Lung (tissue), 12 donors: ENCODE data around the gene SLC2A4. TPM values are rescaled to one million over a fixed set of nuclear protein-coding genes. Genes with fewer than 3 reads are reported as not detected.

Source experiments
- ATAC-seq: fragments of 200-7000 bp; cut with Tn5 transposase; one replicate; pipeline ENCODE4 v1.9.1; 2020; ENCODE audit warnings: moderate number of reproducible peaks; ENCODE audit not compliant: insufficient read depth, low FRiP score
- DNase-seq, 3 donors: peaks; one replicate each; pipeline ENCODE4 v3.0.0-alpha.2; 2013 to 2017
- H3K27ac ChIP-seq, 2 donors: one replicate each; pipeline ENCODE4 v1.5.1; 2013; ENCODE audit warnings: mild to moderate bottlenecking in 2 of 2, moderate library complexity in 2 of 2, control low read depth in 1 of 2, inconsistent platforms in 1 of 2, low read depth in 1 of 2, low read length in 1 of 2
- H3K27me3 ChIP-seq, 3 donors: one replicate each; pipeline ENCODE4 v1.5.1; 2013; ENCODE audit warnings: low read length in 2 of 3; ENCODE audit not compliant: control insufficient read depth in 3 of 3, insufficient read depth in 3 of 3
- H3K36me3 ChIP-seq, 4 donors: one replicate each; pipeline ENCODE4 v1.5.1; 2013; ENCODE audit warnings: low read length in 4 of 4, mild to moderate bottlenecking in 1 of 4, moderate library complexity in 1 of 4; ENCODE audit not compliant: control insufficient read depth in 4 of 4, insufficient read depth in 4 of 4
- H3K4me1 ChIP-seq, 5 donors: one replicate each; pipeline ENCODE4 v1.5.1; 2013; ENCODE audit warnings: low read length in 5 of 5, mild to moderate bottlenecking in 2 of 5, moderate library complexity in 1 of 5; ENCODE audit not compliant: control insufficient read depth in 5 of 5, insufficient read depth in 5 of 5
- H3K4me3 ChIP-seq: one replicate; pipeline ENCODE4 v1.5.1; 2013; ENCODE audit warnings: mild to moderate bottlenecking, control low read depth, moderate library complexity
- H3K9ac ChIP-seq, 2 donors: one replicate each; pipeline ENCODE4 v1.5.1; 2013; ENCODE audit warnings: low read length in 2 of 2, control low read depth in 1 of 2; ENCODE audit not compliant: insufficient read depth in 1 of 2
- H3K9me3 ChIP-seq, 4 donors: one replicate each; pipeline ENCODE4 v1.5.1; 2013; ENCODE audit warnings: low read length in 3 of 4, mild to moderate bottlenecking in 1 of 4, moderate library complexity in 1 of 4; ENCODE audit not compliant: control insufficient read depth in 4 of 4, insufficient read depth in 3 of 4
- CTCF ChIP-seq: IDR thresholded peaks from 2 replicates; pipeline ENCODE4 v1.5.1; 2012; ENCODE audit warnings: mild to moderate bottlenecking; ENCODE audit errors: control extremely low read depth, extremely low read depth
- WGBS, 2 donors: extraction: QIAGEN DNeasy Blood & Tissue Kit; methylation state at CpG; one replicate each; pipeline ENCODE4 v1.1.7; 2013; 5-methylcytosine and 5-hydroxymethylcytosine counted together
- polyA plus RNA-seq, 2 donors: library from polyadenylated mRNA; stranded (reverse); fragments of 200-250 nt; gene quantifications; one replicate each; pipeline ENCODE4 v1.2.1, GENCODE V29; 2013
- total RNA-seq, 2 donors: library from RNA; depleted of rRNA in 1 of 2; stranded (reverse); fragments of >200 nt in 1 of 2; gene quantifications; one replicate each; pipeline ENCODE4 v1.2.1, GENCODE V29; 2014 to 2021
- donor health status: control.
- donor health status: control.
- donor health status: Bipolar disorder and iron deficiency.
- donor health status: healthy.
- donor health status: DM: yes; HTN: yes; CAD: no.

SLC2A4 gene
- total and polyA plus RNA-seq, 4 donors: 1.1 to 2.0 (median 1.2) TPM

DNA sequence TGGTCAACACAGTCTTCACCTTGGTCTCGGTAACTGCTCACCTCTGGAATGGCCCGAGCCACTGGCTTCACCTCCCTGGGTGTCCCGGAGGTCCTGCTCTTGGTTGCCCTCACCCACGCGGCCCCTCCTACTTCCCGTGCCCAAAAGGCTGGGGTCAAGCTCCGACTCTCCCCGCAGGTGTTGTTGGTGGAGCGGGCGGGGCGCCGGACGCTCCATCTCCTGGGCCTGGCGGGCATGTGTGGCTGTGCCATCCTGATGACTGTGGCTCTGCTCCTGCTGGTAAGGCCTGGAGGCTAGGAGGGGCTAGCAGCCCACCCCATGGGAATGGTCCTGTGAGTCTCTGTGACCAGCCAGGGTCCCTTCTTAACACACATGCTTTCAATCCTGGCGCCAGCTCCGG lies 3.4 kb downstream of the SLC2A4 start:
- DNase-seq (no peak), ATAC-seq (no peak)
- no peaks in the 10 kb centered on the region for H3K36me3 ChIP-seq
- no peak overlapping the region for H3K9ac ChIP-seq
- H3K27me3 ChIP-seq: peaks cover 0 to 8% (median 2%) of the 10 kb centered on the region in 3 donors
- H3K9me3 ChIP-seq: no peaks in the 10 kb centered on the region
- WGBS, 2 donors: 94 to 98% methylated on average over 16 of the region's 16 CpGs
- H3K4me3 ChIP-seq: no peak overlapping the region
- H3K27ac ChIP-seq: no peak overlapping the region
- no peak for TF ChIP-seq CTCF
- peaks cover 0 to 21% (median 4%) of the 10 kb centered on the region in 5 donors for H3K4me1 ChIP-seq

GRCh38 chr17:7285679-7286078 lies 4.2 kb downstream of the SLC2A4 start:
- H3K4me1 ChIP-seq: peaks cover 0 to 20% (median 4%) of the 10 kb centered on the region in 5 donors
- no peak overlapping the region for H3K9ac ChIP-seq
- TF ChIP-seq CTCF: no peak
- no peak overlapping the region for H3K4me3 ChIP-seq
- ATAC-seq (no peak), DNase-seq (no peak)
- no peak overlapping the region for H3K27ac ChIP-seq
- no peaks in the 10 kb centered on the region for H3K9me3 ChIP-seq
- H3K36me3 ChIP-seq: no peaks in the 10 kb centered on the region
- WGBS, 2 donors: 93 to 95% methylated on average over 12 of the region's 12 CpGs
- H3K27me3 ChIP-seq: peaks cover 0 to 8% (median 2%) of the 10 kb centered on the region in 3 donors

DNA sequence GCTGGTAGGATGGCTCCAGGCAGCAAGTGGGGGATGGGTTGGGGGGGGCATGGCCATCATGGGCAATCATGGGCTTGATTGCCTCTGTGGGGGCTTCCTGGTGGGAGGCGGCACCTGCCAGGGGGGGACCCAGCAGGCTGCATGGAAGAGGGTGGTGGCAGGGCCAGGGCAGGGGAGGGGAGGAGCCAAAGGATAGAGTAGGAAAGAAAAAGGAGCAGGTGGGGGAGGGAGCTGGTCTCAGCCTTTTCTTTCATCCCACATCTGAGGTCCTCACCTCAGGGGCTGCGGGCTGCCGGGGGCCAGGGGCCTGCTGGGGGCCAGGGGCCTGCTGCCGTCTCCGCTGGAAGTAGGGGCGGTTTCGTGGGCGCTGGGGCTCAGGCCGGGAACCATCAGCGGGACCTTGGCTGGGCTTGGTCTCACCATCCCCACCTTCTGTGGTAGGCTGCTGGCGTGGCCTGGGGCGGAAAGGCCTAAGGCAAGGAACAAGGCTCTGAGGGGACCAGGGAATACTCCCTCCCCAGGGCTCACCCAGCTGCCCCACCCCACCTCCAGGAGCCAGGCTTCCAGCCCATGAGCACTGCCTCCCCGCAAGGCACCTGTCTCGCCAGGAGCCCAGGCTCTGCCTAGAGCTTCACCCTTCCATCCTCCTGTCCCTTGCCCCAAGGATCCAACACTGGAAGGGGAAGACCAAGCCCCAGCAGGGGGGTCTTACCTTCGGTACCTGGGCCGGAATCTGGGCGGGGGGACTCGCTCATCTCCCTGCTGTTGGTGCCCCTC lies 7.9 kb downstream of the SLC2A4 start:
- Histone ChIP-seq H3K9me3 (no peaks in the 10 kb centered on the region), H3K9ac (no peak overlapping the region), H3K36me3 (no peaks in the 10 kb centered on the region), H3K27ac (no peak overlapping the region), H3K4me3 (no peak overlapping the region), H3K27me3 (peaks cover 0 to 21% (median 11%) of the 10 kb centered on the region in 3 donors), H3K4me1 (peaks cover 2 to 14% (median 4%) of the 10 kb centered on the region in 5 donors)
- ATAC-seq: no peak
- TF ChIP-seq CTCF: no peak
- WGBS, 2 donors: 89% methylated on average over 18 of the region's 18 CpGs
- DNase-seq: no peak
